OCI-LY3 (cell line): ENCODE measurements around the gene CLDN4.

Experiments
- CTCF ChIP-seq: fragments of 200-600, 300-600 bp; sonication (generic); IDR thresholded peaks from 2 replicates; pipeline ENCODE4 v1.5.1; 2014; ENCODE audit warnings: antibody characterized with exemption, low read length, low read depth
- EZH2phosphoT487 ChIP-seq: fragments of 200-600 bp; shearing (Covaris generic); IDR thresholded peaks from 2 replicates; pipeline ENCODE4 v1.6.1; 2018; ENCODE audit warnings: antibody characterized with exemption, mixed run types, low read depth

GRCh38 chr7:73839290-73839689 is 8.5 kb downstream of the CLDN4 start:
- TF ChIP-seq CTCF (no peak), EZH2phosphoT487 (no peak)
